ENCODE results near the gene CD3D.

Gene CD3D

DNA sequence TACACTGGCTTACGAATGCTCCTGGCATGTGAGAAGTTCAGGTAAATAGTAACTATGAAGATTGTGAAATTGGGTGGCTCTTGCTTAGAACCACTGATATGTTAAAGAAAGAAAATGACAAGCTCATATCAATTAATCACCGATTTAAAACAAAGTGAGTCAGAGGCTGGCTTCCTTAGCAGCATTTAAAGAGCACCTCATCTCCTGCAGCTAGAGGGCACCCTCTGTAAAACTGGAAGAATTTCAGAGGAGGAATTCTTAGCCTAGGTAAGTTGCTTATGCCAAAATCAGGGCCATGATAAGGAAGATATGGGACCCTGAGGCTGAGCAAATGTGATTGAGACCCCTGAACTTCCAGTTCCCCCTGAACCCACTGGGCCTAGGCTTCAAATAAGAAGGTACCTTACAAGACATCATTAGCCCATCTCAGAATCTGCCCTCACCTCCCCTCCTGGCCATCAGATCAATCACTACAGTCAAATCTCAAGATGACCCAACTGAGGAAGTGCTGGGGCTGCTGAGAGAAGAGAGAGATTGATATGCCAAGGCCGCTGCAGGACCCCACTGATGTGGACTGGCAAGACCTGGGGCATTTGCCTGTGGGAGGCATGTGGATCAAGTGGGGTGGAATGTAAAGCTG lies 46.6 kb downstream of the CD3D start:
- no peak for DNase-seq

GRCh38 chr11:118295199-118295598 lies 47.3 kb downstream of the CD3D start:
- DNase-seq, result no peak

DNA sequence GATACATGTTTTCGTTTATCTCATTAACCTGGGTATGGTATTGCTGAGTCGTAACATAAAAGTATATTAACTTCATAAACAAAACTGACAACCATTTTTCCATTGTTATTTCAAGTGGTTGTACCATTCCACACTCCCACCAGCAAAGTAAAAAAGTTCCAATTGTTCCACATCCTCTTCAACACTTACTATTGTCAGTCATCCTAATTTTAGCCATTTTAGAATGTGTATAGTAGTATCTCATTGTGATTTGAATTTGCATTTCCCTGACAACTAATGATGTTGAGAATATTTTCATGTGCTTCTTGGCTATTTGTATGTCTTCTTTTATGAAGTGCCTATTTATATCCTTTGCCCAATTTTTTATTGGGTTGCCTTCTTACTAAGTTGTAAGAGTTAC lies 48.5 kb downstream of the CD3D start:
- DNase-seq, result no peak

GRCh38 chr11:118291477-118292135 lies 50.9 kb downstream of the CD3D start:
- no peak for DNase-seq

DNA sequence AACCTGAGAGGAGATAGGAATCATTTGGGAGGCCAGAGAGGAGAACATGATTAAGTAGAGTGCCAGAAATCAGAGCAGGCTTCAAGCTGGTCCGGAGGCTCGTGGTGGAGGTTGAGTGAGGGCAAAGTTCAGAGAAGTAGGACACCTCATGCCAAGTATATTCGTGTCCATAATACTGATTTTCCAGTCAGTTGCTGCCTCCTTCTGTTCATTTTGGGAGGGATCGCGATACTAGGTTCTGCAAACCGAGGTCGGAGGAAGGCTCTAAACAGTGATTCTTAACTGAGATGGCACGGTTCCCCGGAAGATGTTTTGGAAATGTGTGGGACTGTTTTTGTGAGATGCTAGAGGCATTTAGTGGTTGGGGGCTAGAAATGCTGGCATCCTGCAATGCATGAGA lies 51.6 kb downstream of the CD3D start:
- DNase-seq, result no peak

- DNase-seq, result no peak
These were observed 53.1 kb downstream of the CD3D start for GRCh38 chr11:118289401-118289800.

All from hippocampal formation (tissue), 2 donors.